ENCODE data around the gene FMN2. TPM values are rescaled to one million over a fixed set of nuclear protein-coding genes. Genes with fewer than 3 reads are reported as not detected.

The FMN2 gene
- total RNA-seq, 1 donor from 2014 or later = not detected

- no peaks in the 10 kb centered on the region for H3K27me3 Mint-ChIP-seq
- CTCF ChIA-PET = no interaction called here
- intact Hi-C loops (cut with micrococcal nuclease) = no loop called here
- TF ChIP-seq CTCF (IDR thresholded peaks at IDR 0.05) = no peak
- no peak overlapping the region for H3K27ac Mint-ChIP-seq
- POLR2A ChIA-PET = no interaction called here
- no peak overlapping the region for H3K4me3 Mint-ChIP-seq
- no peak for ATAC-seq (ENCODE audit: low read depth)
- no peaks in the 10 kb centered on the region for H3K9me3 Mint-ChIP-seq
- no peak for DNase-seq
- no peaks in the 10 kb centered on the region for H3K36me3 Mint-ChIP-seq (ENCODE audit: low read depth)
- H3K4me1 Mint-ChIP-seq = no peaks in the 10 kb centered on the region
Observed at GRCh38 chr1:240342251-240342625, 250.6 kb downstream of the FMN2 start.

- CTCF ChIA-PET = no interaction called here
- TF ChIP-seq CTCF (IDR thresholded peaks at IDR 0.05) = no peak
- POLR2A ChIA-PET = no interaction called here
- Mint-ChIP-seq H3K27ac (no peak overlapping the region), H3K9me3 (no peaks in the 10 kb centered on the region), H3K4me3 (no peak overlapping the region), H3K4me1 (no peaks in the 10 kb centered on the region), H3K27me3 (no peaks in the 10 kb centered on the region), H3K36me3 (ENCODE audit: low read depth) (no peaks in the 10 kb centered on the region)
- intact Hi-C loops (cut with micrococcal nuclease) = no loop called here
- ATAC-seq (ENCODE audit: low read depth) (no peak), DNase-seq (no peak)
Observed at GRCh38 chr1:240343045-240343444, 251.4 kb downstream of the FMN2 start.

- ATAC-seq (ENCODE audit: low read depth) = no peak
- Mint-ChIP-seq H3K4me3 (no peak overlapping the region), H3K9me3 (peaks cover 2% of the 10 kb centered on the region), H3K27ac (no peak overlapping the region), H3K27me3 (no peaks in the 10 kb centered on the region), H3K4me1 (no peaks in the 10 kb centered on the region), H3K36me3 (ENCODE audit: low read depth) (no peaks in the 10 kb centered on the region)
- TF ChIP-seq CTCF (IDR thresholded peaks at IDR 0.05) = no peak
- no peak for DNase-seq
- POLR2A ChIA-PET = no interaction called here
- intact Hi-C loops (cut with micrococcal nuclease) = no loop called here
- CTCF ChIA-PET = no interaction called here
Observed at GRCh38 chr1:240343966-240344365, 252.3 kb downstream of the FMN2 start.

- H3K27ac Mint-ChIP-seq = no peak overlapping the region
- ATAC-seq (ENCODE audit: low read depth) (no peak), DNase-seq (no peak)
- no peaks in the 10 kb centered on the region for H3K36me3 Mint-ChIP-seq (ENCODE audit: low read depth)
- CTCF ChIA-PET = no interaction called here
- POLR2A ChIA-PET = no interaction called here
- no peak for TF ChIP-seq CTCF (IDR thresholded peaks at IDR 0.05)
- intact Hi-C loops (cut with micrococcal nuclease) = no loop called here
- H3K9me3 Mint-ChIP-seq = peaks cover 2% of the 10 kb centered on the region
- H3K4me3 Mint-ChIP-seq = no peak overlapping the region
- H3K27me3 Mint-ChIP-seq = no peaks in the 10 kb centered on the region
- no peaks in the 10 kb centered on the region for H3K4me1 Mint-ChIP-seq
Observed at GRCh38 chr1:240344918-240345317, 253.2 kb downstream of the FMN2 start.

- H3K4me1 Mint-ChIP-seq = no peaks in the 10 kb centered on the region
- H3K9me3 Mint-ChIP-seq = peaks cover 8% of the 10 kb centered on the region
- ATAC-seq (ENCODE audit: low read depth) (no peak), DNase-seq (no peak)
- intact Hi-C loops (cut with micrococcal nuclease) = no loop called here
- no peak overlapping the region for H3K27ac Mint-ChIP-seq
- H3K4me3 Mint-ChIP-seq = no peak overlapping the region
- ChIA-PET POLR2A (no interaction called here), CTCF (no interaction called here)
- TF ChIP-seq CTCF (IDR thresholded peaks at IDR 0.05) = no peak
- no peaks in the 10 kb centered on the region for H3K36me3 Mint-ChIP-seq (ENCODE audit: low read depth)
- H3K27me3 Mint-ChIP-seq = no peaks in the 10 kb centered on the region
Observed at GRCh38 chr1:240349695-240350094, 258.0 kb downstream of the FMN2 start.
